RWPE2 (cell line): Measurements from ENCODE around the gene LRP3.

ENCODE experiments used
- ATAC-seq: fragments of 200-7000 bp; cut with Tn5 transposase; 3 replicates; pipeline ENCODE4 v1.9.1; 2021; ENCODE audit warnings: low read depth
- DNase-seq: peaks from one replicate; pipeline ENCODE4 v3.0.0-alpha.2; 2020; ENCODE audit warnings: low spot score
- H3K27ac ChIP-seq: fragments of 450-650 bp; 2 replicates; pipeline ENCODE4 v1.5.1; 2017; ENCODE audit warnings: mild to moderate bottlenecking; ENCODE audit not compliant: poor library complexity, severe bottlenecking
- H3K27me3 ChIP-seq: fragments of 250-450 bp; sonication (Bioruptor Pico); 2 replicates; pipeline ENCODE4 v1.5.1; 2021; ENCODE audit warnings: mild to moderate bottlenecking, moderate library complexity; ENCODE audit not compliant: insufficient read depth, poor library complexity, severe bottlenecking
- H3K36me3 ChIP-seq: fragments of 250-450 bp; sonication (Bioruptor Pico); 2 replicates; pipeline ENCODE4 v1.5.1; 2020; ENCODE audit warnings: low read depth, mild to moderate bottlenecking, moderate library complexity
- H3K4me1 ChIP-seq: fragments of 250-450 bp; sonication (Bioruptor Pico); 2 replicates; pipeline ENCODE4 v1.5.1; 2021; ENCODE audit warnings: mild to moderate bottlenecking, moderate library complexity; ENCODE audit not compliant: insufficient read depth, poor library complexity, severe bottlenecking
- H3K4me3 ChIP-seq: fragments of 250-450 bp; sonication (Bioruptor Pico); 2 replicates; pipeline ENCODE4 v1.5.1; 2021; ENCODE audit warnings: mild to moderate bottlenecking, moderate library complexity; ENCODE audit not compliant: severe bottlenecking
- H3K9me3 ChIP-seq: fragments of 250-450 bp; sonication (Bioruptor Pico); 2 replicates; pipeline ENCODE4 v1.5.1; 2021; ENCODE audit warnings: mild to moderate bottlenecking, moderate library complexity; ENCODE audit not compliant: severe bottlenecking
- TF ChIP-seq, protein P1 (sequence below): fragments of 450-650 bp; IDR thresholded peaks from one replicate; pipeline ENCODE4 v1.5.1; 2017; ENCODE audit warnings: mild to moderate bottlenecking, moderate library complexity; ENCODE audit not compliant: poor library complexity, severe bottlenecking

The LRP3 gene

DNA sequence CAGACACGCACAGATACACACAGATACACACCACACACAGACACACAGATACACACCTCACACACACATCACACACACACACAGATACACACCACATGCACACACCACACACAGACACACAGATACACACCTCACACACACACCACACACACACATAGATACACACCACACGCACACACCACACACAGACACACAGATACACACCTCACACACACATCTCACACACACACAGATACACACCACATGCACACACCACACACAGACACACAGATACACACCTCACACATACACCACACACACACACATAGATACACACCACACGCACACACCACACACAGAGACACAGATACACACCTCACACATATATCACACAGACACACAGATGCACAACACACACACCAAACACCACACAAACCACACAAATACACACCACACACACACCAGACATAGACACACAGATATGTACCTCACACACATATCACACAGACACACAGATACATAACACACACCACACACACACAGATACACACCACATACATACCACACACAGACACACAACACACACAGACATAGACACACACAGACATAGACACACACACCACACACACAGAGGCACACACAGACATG lies 55.7 kb downstream of the LRP3 start:
- H3K9me3 ChIP-seq: no peaks in the 10 kb centered on the region
- TF ChIP-seq, protein P1, sequence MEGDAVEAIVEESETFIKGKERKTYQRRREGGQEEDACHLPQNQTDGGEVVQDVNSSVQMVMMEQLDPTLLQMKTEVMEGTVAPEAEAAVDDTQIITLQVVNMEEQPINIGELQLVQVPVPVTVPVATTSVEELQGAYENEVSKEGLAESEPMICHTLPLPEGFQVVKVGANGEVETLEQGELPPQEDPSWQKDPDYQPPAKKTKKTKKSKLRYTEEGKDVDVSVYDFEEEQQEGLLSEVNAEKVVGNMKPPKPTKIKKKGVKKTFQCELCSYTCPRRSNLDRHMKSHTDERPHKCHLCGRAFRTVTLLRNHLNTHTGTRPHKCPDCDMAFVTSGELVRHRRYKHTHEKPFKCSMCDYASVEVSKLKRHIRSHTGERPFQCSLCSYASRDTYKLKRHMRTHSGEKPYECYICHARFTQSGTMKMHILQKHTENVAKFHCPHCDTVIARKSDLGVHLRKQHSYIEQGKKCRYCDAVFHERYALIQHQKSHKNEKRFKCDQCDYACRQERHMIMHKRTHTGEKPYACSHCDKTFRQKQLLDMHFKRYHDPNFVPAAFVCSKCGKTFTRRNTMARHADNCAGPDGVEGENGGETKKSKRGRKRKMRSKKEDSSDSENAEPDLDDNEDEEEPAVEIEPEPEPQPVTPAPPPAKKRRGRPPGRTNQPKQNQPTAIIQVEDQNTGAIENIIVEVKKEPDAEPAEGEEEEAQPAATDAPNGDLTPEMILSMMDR: no peak
- H3K27ac ChIP-seq: no peak overlapping the region
- no peaks in the 10 kb centered on the region for H3K27me3 ChIP-seq
- DNase-seq (no peak), ATAC-seq (no peak)
- H3K4me3 ChIP-seq: no peak overlapping the region
- H3K4me1 ChIP-seq: no peaks in the 10 kb centered on the region
- no peaks in the 10 kb centered on the region for H3K36me3 ChIP-seq

DNA sequence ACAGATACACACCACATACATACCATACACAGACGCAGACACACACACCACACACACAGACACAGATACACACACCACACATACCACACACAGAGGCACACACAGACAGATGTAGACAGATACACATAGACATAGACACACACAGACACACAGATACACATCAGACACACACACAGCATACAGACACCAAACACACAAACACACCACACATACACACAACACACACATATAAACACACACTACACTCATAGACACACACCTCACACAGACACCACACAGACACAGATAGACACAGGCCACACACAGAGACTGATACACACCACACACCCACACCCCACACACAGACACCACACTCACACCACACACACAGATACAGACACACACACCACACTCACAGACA lies 56.4 kb downstream of the LRP3 start:
- no peaks in the 10 kb centered on the region for H3K4me1 ChIP-seq
- H3K4me3 ChIP-seq: no peak overlapping the region
- no peak for ATAC-seq
- no peak overlapping the region for H3K27ac ChIP-seq
- H3K27me3 ChIP-seq: no peaks in the 10 kb centered on the region
- DNase-seq: no peak
- TF ChIP-seq, protein P1: no peak
- H3K36me3 ChIP-seq: no peaks in the 10 kb centered on the region
- no peaks in the 10 kb centered on the region for H3K9me3 ChIP-seq

DNA sequence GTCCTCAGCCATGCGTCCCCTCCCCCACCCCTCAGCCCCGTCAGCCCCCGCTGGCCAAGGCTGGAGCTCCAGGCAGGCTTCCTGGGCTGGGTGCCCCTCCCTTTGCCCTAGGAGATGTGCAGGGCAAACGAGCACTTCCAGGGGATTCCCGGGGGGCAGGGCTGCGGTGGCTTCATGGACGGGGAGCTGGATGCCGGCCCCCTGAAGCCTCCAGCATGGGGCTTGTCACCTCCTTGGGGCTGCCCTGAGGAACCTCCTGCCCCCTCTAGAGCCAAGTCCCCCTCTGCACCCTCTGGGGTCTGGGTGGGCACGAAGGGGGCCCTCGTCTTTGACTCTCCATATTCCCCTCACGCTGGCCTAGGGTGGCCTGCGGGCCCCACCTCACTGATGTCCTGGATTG lies 56.9 kb downstream of the LRP3 start:
- no peaks in the 10 kb centered on the region for H3K36me3 ChIP-seq

DNA sequence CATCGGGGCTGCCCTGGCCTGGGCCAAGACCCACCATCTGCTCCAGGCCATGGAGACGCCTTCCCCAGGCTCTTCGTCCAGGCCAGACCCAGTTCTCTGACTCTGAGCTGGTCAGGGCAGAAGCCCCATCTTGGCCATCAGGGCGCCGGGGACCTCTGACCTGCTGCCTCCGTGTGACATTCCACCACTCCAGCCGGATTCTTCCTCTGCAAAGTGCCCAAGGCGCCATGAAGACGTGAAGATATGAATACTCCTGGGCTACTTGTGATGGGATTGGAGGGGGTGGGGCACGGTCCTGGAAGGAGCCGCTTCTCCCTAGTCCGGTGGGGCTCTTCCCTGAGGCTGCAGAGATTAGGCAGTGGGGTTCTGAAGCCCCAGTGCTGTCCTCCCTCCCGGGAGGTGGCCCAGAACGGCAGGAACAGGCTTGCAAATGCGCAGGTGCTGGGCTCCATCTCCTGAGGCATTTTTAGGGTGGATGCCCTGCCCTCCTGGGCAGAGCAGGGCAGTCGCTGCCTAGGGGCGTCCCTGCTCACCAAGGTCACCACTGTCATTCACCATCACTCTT lies 57.5 kb downstream of the LRP3 start:
- ATAC-seq (no peak), DNase-seq (no peak)
- Histone ChIP-seq H3K27me3 (no peaks in the 10 kb centered on the region), H3K9me3 (no peaks in the 10 kb centered on the region), H3K4me3 (no peak overlapping the region), H3K4me1 (no peaks in the 10 kb centered on the region), H3K36me3 (no peaks in the 10 kb centered on the region), H3K27ac (no peak overlapping the region)
- TF ChIP-seq, protein P1: no peak

More for the DNA sequence above, 56.9 kb downstream of the LRP3 start:
- H3K4me1 ChIP-seq: no peaks in the 10 kb centered on the region
- ATAC-seq: no peak
- no peaks in the 10 kb centered on the region for H3K9me3 ChIP-seq
- H3K27me3 ChIP-seq: no peaks in the 10 kb centered on the region
- DNase-seq: no peak
- TF ChIP-seq, protein P1: no peak
- H3K4me3 ChIP-seq: no peak overlapping the region
- no peak overlapping the region for H3K27ac ChIP-seq

DNA sequence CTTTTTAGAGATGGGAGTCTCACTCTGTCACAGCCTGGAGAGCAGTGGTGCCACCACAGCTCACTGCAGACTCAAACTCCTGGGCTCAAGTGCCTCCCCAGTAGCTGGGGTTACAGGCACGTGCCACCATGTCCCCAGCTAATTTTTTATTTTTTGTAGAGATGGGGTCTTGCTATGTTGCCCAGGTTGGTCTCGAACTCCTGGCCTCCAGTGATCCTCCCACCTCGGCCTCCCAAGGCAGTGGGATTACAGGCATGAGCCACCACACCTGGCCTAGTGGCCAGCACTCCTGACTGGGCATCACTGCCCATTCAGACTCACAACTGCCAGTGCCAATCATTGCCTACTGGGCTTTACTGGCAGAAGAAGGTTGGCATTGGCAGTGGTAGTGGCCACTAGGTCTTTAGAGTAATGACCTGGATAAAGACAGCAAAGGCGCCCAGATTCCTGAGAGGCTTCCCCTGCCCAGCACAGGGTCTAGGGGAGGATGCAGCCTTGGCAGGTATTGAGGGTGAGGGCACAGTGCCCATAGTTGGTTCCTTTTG lies 58.4 kb downstream of the LRP3 start:
- TF ChIP-seq, protein P1: no peak
- Histone ChIP-seq H3K4me1 (no peaks in the 10 kb centered on the region), H3K4me3 (no peak overlapping the region), H3K27ac (no peak overlapping the region), H3K9me3 (no peaks in the 10 kb centered on the region), H3K36me3 (no peaks in the 10 kb centered on the region), H3K27me3 (no peaks in the 10 kb centered on the region)
- ATAC-seq (no peak), DNase-seq (no peak)
